ENCODE data around the gene GRK5.

GRK5 gene

DNA sequence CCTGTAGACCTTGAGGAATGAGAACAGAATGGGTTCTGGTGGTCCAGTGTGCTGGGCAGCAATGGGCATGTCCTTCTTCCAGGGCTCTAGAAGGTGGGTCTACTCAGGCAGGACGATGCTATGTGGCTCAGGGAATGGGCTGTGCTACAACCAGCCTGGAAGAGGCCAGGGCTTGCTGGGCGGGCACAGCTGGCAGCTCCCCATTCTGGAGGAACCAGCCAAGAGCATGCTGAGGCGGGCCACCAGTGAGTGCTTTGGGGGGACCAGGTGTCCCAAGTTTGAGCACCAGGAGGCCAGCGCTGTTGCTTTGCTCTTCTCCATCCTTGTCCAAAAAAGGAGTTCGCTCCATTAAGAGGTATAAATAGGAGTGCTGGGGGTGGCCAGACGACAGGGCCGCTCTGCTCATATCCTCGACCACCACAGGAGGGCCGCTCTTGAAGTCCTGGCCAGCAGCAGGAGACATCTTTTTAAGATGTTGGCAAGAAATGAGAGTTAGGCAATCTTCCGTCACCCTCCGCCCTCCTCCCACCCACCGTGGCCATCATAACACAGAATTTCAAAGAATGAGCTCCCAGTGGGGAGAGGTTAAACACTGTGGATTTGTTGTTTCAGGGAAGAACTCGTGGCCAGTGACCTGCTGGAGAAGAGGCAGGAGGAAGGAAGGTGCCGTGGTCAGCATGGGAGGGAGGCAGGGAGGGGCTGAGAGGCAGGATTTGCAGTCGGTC is 141.3 kb downstream of the GRK5 start:
- Histone ChIP-seq H3F3A (ENCODE audit: insufficient read depth) (no peaks in the 10 kb centered on the region), H3K9me3 (ENCODE audit: insufficient read depth, low read length) (peaks cover 10% of the 10 kb centered on the region; the same call in 1 of the 2 replicates), H3K9ac (ENCODE audit: low read length) (no peak overlapping the region), H4K20me1 (ENCODE audit: low read depth, low read length) (no peaks in the 10 kb centered on the region), H3K79me2 (ENCODE audit: insufficient read depth, low read length) (no peaks in the 10 kb centered on the region), H3K27me3 (ENCODE audit: low read length) (no peaks in the 10 kb centered on the region), H3K36me3 (ENCODE audit: low read length) (no peaks in the 10 kb centered on the region), H3K4me3 (ENCODE audit: insufficient read depth, low read length, poor library complexity, severe bottlenecking) (no peak overlapping the region), H3K27ac (ENCODE audit: low read depth, low read length) (no peak overlapping the region), H3K9me2 (replicated peaks; ENCODE audit: insufficient read depth, low read length) (no peaks in the 10 kb centered on the region), H3K4me2 (ENCODE audit: low read depth, low read length, poor library complexity, severe bottlenecking) (no peak overlapping the region), H2AFZ (ENCODE audit: low read depth, low read length, severe bottlenecking) (no peak overlapping the region)
- TF ChIP-seq, protein P1, sequence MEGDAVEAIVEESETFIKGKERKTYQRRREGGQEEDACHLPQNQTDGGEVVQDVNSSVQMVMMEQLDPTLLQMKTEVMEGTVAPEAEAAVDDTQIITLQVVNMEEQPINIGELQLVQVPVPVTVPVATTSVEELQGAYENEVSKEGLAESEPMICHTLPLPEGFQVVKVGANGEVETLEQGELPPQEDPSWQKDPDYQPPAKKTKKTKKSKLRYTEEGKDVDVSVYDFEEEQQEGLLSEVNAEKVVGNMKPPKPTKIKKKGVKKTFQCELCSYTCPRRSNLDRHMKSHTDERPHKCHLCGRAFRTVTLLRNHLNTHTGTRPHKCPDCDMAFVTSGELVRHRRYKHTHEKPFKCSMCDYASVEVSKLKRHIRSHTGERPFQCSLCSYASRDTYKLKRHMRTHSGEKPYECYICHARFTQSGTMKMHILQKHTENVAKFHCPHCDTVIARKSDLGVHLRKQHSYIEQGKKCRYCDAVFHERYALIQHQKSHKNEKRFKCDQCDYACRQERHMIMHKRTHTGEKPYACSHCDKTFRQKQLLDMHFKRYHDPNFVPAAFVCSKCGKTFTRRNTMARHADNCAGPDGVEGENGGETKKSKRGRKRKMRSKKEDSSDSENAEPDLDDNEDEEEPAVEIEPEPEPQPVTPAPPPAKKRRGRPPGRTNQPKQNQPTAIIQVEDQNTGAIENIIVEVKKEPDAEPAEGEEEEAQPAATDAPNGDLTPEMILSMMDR (IDR thresholded peaks at IDR 0.05; ENCODE audit: insufficient read depth, low read length, poor library complexity, severe bottlenecking): no peak
- no peak for TF ChIP-seq EZH2phosphoT487 (conservative IDR thresholded peaks at IDR 0.05; ENCODE audit: low read length)

- H3K4me3 ChIP-seq (ENCODE audit: insufficient read depth, low read length, poor library complexity, severe bottlenecking): no peak overlapping the region
- H3K9me2 ChIP-seq (replicated peaks; ENCODE audit: insufficient read depth, low read length): no peaks in the 10 kb centered on the region
- H3K9me3 ChIP-seq (ENCODE audit: insufficient read depth, low read length): peaks cover 10% of the 10 kb centered on the region; the same call in 1 of the 2 replicates
- no peaks in the 10 kb centered on the region for H4K20me1 ChIP-seq (ENCODE audit: low read depth, low read length)
- no peak for TF ChIP-seq EZH2phosphoT487 (conservative IDR thresholded peaks at IDR 0.05; ENCODE audit: low read length)
- TF ChIP-seq, protein P1 (IDR thresholded peaks at IDR 0.05; ENCODE audit: insufficient read depth, low read length, poor library complexity, severe bottlenecking): no peak
- no peak overlapping the region for H3K27ac ChIP-seq (ENCODE audit: low read depth, low read length)
- no peaks in the 10 kb centered on the region for H3K79me2 ChIP-seq (ENCODE audit: insufficient read depth, low read length)
- H3K9ac ChIP-seq (ENCODE audit: low read length): no peak overlapping the region
- H3K36me3 ChIP-seq (ENCODE audit: low read length): no peaks in the 10 kb centered on the region
- H3F3A ChIP-seq (ENCODE audit: insufficient read depth): no peaks in the 10 kb centered on the region
- H3K27me3 ChIP-seq (ENCODE audit: low read length): no peaks in the 10 kb centered on the region
- H2AFZ ChIP-seq (ENCODE audit: low read depth, low read length, severe bottlenecking): no peak overlapping the region
- H3K4me2 ChIP-seq (ENCODE audit: low read depth, low read length, poor library complexity, severe bottlenecking): no peak overlapping the region
These were observed 142.0 kb downstream of the GRK5 start for GRCh38 chr10:119349341-119349740.

DNA sequence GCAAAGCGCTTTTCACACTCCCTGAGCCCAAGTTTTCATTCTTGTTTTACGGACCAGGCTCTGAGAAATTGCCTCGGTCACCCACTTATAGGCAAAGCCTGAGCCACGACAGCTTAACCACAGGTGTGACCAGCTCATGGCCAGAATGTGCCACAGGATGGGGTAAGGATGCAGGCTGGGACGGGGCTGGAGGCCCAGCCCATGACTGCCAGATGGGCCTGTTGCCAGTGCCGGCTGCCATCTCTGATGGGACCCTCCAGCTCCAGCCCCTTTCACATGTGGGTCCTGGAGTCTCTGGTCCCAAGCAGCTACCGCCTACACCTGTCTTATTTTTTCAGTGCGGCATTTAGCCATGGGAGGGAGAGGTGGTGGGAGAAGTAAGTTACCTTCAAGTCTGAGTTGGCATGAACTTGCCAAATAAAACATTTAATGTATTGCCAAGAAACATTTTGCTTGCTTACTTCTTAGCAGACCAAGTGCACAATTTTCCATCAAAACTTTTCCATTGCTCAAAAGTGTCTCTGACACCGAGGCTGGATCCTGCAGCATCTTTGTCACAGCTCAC is 142.6 kb downstream of the GRK5 start:
- Histone ChIP-seq H3K4me3 (ENCODE audit: insufficient read depth, low read length, poor library complexity, severe bottlenecking) (no peak overlapping the region), H3K9me3 (ENCODE audit: insufficient read depth, low read length) (peaks cover 10% of the 10 kb centered on the region; the same call in 1 of the 2 replicates), H3K4me2 (ENCODE audit: low read depth, low read length, poor library complexity, severe bottlenecking) (no peak overlapping the region), H3K36me3 (ENCODE audit: low read length) (no peaks in the 10 kb centered on the region), H3K27ac (ENCODE audit: low read depth, low read length) (no peak overlapping the region), H3K9me2 (replicated peaks; ENCODE audit: insufficient read depth, low read length) (no peaks in the 10 kb centered on the region), H4K20me1 (ENCODE audit: low read depth, low read length) (no peaks in the 10 kb centered on the region), H2AFZ (ENCODE audit: low read depth, low read length, severe bottlenecking) (no peak overlapping the region), H3F3A (ENCODE audit: insufficient read depth) (no peaks in the 10 kb centered on the region), H3K27me3 (ENCODE audit: low read length) (no peaks in the 10 kb centered on the region), H3K79me2 (ENCODE audit: insufficient read depth, low read length) (no peaks in the 10 kb centered on the region), H3K9ac (ENCODE audit: low read length) (no peak overlapping the region)
- no peak for TF ChIP-seq EZH2phosphoT487 (conservative IDR thresholded peaks at IDR 0.05; ENCODE audit: low read length)
- TF ChIP-seq, protein P1 (IDR thresholded peaks at IDR 0.05; ENCODE audit: insufficient read depth, low read length, poor library complexity, severe bottlenecking): no peak
